Measurements from ENCODE around the gene INSR.
"Not testable (repeated sequence)": the region's sequence is repeated elsewhere in the genome, so short reads cannot be mapped to it uniquely, and the experiment has no call there.

Gene INSR

DNA sequence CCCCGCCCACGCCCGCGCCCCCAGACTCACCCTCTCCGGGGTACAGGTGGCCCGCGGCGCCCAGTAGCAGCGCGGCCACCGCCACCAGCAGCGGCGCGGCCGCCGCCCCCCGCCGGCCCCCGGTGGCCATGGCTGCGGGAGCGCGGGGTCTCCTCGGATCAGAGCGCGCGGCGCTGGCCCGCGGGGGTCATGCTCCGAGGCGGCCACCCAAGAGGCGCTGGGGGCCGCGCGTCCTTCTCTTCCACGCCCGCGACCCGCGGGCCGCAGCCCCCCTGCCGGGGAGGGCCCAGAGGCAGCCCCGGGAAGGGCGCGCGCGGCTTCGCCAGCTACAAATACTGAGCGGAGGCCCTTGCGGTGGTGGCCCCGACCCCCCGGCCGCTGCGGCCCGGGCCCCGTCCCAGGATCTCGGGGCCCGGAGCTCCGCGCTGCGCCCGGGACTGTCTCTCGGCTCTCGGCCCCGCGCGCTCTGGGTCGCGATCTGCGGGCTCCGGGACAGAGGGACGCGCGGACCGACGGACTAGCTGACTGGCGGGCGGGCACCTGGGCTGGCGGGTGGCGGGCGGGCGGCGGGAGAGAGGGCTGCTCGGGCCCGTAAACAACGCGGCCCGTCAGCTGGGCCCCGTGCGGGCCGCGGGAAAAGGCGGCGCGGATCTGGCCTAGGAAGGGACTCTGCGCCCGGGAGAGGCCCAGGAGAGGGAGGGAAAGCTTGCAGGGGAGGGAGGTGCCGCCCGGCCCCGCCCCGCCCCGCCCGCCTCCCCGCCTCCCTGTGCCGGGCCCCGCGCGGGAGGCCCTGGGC, at the start of gene INSR:
Gene INSR, minus strand, starts transcription at position 653 of the 796 bp plus-strand sequence. Its CDS starts 523 bp downstream, at position 130.
- peak; percentile 57 for DNase-seq (ENCODE audit: low read depth, low spot score)

DNA sequence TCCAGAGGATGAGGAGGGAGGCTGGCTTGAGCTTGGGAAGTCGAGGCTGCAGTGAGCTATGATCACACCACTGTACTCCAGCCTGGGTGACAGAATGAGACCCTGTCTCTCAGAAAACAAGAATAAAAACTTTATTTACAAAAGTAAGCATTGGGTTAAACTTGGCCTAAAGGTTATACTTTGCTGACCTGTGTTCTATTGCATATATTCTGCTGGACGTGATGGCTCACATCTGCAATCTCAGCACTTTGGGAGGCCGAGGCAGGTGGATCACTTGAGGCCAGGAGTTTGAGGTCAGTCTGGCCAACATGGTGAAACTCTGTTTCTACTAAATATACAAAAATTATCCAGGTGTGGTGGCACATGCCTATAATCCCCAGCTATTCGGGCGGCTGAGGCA, 47.9 kb upstream of the INSR start:
- no peak for DNase-seq (ENCODE audit: low read depth, low spot score)

DNA sequence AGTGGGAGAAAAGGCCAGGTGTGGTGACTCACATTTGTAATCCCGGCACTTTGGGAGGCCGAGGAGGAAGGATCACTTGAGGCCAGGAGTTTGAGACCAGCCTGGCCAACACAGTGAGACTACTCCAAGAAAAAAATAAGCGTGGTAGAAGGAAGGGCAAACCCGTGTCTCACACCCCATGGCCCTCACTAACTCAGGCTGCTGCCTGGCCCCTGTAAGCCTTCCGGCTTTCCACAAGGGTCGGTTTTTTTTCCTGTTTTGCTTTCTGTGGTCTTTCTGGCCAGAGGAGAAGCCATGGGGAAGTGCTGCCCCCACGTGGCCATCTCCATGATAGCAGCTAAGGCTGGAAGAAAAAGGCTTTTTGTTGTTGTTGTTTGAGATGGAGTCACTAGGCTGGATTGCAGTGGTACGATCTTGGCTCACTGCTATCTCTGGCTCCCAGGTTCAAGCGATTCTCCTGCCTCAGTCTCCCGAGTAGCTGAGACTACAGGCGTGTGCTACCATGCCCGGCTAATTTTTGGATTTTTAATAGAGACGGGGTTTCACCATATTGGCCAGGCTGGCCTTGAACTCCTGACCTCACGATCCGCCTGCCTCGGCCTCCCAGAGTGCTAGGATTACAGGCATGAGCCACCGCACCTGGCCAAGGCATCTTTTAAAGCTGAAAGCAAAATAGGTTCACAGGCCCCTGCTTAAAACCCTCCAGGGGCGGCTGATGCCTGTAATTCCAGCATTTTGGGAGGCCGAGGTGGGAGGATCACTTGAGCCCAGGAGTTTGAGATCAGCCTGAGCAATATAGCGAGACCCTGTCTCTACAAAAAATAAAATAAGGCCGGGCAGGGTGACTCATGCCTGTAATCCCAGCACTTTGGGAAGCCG, 47.0 kb upstream of the INSR start:
- peak; percentile 46 for DNase-seq (ENCODE audit: low read depth, low spot score)

DNA sequence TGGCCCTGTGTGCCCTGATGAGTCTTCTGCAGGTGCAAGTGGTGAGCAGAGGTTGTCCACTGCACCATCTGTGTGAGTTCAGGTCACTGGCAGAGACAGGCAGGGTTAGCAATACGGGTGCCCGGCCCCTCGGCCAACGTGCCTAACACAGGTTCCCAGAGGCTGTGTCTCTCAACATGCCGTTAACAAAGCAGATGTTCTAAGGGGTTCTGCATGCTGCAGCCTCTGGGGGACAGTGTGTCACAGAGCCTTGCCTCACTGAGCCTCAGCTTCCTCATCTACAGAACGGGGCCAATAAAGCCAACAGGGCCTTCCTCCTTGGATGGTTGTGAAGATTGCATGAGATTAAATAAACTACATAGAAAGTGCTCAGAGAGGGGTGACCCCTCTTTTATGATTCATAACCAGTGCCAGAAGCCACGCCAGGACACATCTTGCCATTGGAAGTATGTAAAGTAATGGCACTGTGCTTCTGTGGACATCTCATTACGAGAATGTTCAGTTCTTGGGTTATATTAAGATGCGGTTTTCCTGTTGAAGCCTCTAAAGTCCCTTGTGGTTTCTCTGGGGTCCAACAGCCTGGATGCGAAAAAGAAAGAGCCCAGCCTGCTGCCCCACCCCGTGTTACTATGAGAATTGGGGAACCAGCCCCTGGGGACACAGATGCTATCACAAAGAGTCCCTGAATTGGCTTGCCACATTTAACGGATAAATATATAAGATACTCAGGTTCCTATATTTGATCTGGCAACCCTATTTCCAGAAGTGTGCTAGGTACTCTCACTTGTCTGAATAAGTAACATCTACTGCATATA, 43.4 kb upstream of the INSR start:
- DNase-seq (ENCODE audit: low read depth, low spot score), result no peak

DNA sequence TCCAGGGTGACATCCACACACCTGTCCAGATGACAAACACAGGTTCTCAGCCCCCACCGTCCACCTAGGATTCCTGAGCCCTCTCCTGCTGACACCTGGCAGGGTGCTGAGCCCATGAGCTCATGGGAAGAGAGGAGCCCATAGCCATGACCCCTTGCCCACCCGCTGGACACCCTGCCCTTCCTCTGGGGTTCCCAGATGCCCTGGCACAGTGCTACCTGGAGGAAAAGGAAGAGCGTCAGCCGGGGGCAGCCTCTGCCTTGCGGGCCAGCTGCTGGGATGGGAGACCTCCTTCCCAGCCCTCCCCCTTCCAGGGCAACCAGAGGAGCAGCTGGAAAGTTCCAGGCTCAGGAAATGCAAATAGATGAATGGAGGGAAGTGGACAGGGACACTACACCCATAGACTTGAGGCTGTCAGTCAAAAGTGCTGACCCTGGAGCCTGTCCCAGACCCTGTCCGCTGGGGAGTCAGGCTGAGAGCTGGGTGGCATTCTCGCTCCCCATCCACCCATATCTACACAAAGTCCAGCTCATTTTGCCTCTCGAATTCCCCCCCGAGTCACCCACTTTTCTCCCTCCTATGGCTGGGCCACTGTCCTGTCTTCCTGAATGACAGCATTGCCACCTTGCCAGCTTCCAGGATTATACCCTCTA, 42.2 kb upstream of the INSR start:
- DNase-seq (ENCODE audit: low read depth, low spot score), result no peak

DNA sequence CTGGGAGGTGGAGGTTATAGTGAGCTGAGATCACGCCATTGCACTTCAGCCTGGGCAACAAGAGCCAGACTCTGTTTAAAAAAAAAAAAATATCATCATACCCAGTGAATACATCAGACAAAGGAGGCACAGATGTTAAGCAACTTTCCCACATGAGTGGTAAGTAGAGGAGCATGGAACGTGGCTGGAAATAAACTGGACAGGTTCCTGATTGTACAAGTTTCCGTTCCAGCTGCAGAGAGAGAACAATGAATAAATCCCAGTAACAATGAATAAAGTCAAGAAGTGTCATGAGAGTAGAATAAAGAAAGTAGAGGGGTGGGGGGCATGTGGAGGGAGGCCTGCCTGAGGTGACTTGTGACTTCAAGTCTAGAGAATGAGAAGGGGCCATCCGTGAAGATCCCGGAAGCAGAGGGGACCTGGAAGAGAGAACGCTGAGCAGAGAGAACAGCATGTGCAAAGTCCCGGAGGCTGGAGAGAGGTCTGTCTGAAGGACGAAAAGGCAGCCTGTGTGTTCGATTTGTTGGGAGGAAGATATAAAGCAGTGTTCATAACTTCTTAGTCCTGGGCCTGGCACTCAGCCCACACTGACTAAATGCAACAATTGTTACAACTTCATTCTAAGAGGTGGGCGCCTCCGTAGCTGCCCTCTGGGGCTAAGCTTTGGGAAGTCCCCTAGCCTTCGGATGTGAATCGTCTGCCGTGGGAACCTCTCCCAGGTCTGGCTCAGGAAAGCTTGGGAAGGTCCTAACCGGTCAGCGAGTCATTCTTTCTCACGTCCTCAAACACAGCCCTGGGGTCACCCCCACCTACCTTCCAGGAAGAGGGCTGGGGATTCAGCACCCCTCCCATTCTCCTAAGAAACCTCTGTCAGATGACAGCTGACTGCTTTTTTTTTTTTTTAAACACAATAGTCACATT, 39.2 kb upstream of the INSR start:
- no peak for DNase-seq (ENCODE audit: low read depth, low spot score)

DNA sequence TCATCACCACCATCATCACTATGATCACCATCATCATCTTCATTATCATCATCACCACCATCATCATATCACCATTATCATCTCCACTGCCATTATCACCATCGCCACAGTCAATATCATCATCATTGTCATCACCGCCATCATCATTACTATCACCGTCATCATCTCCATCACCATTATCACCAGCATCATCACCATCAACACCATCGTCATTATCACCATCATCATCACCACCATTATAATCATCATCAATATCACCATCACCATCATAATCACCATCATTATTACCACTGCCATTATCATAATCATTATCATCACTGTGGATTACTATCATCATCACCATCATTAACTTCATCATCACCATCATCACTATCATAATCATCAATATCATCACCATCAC, 37.2 kb upstream of the INSR start:
- DNase-seq (ENCODE audit: low read depth, low spot score), result no peak

DNA sequence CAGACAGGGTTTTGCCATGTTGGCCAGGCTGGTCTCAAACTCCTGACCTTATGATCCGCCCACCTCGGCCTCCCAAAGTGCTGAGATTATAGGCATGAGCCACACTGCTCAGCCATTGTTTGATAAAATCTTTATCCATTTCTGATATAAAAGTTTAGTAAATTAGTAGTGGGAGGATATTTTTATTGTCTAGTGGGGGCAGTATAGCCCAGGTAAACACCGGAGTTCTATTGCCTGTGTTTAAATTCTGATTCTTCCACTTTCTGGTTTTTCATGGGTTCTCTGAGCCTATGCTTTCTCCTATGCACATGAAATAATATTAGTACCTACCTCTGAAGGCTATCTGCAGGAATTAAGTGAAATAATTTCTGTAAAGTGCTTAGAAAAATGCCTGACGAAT, 34.4 kb upstream of the INSR start:
- no peak for DNase-seq (ENCODE audit: low read depth, low spot score)

DNA sequence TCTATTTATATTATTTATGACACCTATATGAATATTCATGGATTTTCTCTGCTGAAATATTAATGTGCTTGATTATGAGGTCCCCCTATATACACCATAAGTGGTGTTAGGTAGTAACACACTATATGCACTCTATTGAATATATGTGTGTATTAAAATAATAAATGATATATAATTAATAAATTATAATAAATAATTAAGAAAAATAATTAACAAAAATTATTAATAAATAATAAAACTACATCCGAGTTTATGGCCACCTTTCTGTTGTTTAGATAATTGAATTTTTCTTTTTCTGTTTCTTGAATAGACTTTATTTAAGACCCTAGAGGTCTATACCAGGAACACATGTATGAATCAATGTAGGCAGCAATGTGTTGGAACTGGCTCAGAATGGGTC, 33.6 kb upstream of the INSR start:
- no peak for DNase-seq (ENCODE audit: low read depth, low spot score)

DNA sequence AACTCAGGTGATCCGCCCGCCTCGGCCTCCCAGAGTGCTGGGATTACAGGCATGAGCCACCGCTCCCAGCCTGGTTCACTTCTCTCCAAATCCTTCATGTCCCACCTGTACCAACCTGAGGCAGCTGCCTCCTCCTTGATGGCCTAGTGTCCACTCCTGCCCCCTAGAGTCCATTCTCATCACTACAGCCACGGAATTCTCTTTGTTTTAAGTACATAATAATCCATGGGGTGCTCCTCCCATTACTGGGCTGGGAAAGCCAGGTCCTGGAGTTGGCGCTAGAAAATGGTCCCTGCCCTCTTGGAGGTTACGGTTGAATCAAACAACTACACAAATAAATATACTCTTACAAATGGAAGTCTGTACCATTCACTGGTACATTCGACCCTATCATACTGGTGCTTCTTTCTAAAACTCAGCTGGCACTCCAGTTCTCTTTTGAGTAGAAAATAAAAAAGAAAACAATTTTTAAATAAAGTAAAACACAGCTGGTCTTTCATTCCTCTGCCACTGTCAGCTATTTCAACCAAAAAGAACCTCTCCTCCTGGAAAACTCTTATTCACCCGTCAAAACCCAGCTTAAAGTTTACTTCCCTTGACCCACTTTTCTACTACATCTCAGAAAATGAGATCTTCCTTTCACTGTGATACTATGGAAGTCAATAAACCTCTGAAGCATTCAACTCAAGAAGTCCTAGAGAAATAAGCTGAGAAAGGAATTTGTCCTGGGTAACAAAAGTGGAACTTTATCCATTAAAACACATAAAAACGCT, 32.1 kb upstream of the INSR start:
- no peak for DNase-seq (ENCODE audit: low read depth, low spot score)

DNA sequence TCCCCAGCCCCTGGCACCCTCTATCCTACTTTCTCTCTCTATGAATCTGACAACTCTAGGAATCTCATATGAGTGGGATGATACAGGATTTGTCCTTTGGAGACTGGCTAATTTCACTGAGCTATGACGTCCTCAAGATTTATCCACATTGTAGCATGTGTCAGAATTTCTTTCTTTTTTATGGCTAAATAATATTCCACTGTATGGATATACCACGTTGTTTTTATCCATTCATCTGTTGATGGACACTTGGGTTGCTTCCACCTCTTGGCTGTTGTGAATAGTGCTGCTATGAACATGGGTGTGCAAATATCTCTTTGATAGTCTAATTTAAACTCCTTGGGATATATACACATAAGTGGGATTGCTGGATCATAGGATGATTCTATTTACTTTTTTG, 24.0 kb upstream of the INSR start:
- DNase-seq (ENCODE audit: low read depth, low spot score), result no peak

DNA sequence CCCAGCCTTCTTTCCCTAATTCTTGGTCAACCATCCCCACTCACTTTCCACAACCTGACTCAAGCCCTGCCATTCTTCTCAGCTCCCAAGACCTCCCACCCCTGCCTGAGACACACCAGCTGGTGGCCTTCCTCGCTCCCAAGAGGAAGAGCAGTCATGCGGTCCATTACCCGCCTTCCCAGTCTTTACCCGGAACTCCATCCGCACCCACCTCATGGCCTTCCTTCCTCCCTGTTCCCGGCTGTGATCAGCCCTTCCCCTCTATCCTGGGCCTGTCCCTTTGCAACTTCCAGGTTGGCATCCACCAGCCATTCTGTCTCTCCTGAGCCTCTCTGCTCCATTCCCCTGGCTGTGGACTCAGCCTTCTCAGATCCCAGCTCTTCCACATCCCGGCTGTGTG, 18.6 kb upstream of the INSR start:
- DNase-seq (ENCODE audit: low read depth, low spot score), result no peak

DNA sequence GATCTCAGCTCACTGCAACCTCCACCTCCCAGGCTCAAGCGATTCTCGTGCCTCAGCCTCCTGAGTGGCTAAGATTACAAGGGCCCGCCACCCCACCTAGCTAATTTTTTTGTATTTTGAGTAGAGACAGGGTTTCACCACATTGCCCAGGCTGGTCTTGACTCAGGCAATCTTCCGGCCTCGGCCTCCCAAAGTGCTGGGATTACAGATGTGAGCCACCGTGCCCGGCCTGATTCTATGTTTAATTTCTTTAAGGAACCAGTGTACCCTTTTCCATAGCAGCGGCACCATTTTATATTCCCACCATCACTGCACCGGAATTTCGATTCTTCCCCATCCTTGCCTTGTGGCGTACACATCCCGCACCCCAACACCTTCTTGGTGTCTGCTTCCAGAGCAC, 17.7 kb upstream of the INSR start:
- no peak for DNase-seq (ENCODE audit: low read depth, low spot score)

DNA sequence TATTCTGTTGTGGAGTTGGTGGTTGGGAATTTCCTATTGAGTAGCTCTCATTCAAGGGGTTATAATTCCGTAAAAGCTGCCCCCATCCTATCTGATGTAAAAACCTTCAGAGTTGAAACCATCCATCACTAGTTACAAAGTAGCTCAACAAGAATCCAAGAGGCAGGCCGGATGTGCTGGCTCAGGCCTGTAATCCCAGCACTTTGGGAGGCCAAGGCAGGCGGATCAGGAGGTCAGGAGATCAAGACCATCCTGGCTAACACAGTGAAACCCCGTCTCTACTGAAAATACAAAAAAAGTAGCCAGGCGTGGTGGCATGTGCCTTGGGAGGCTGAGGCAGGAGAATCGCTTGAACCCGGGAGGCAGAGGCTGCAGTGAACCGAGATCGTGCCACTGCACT, 14.1 kb upstream of the INSR start:
- DNase-seq (ENCODE audit: low read depth, low spot score), result not testable (repeated sequence)

DNA sequence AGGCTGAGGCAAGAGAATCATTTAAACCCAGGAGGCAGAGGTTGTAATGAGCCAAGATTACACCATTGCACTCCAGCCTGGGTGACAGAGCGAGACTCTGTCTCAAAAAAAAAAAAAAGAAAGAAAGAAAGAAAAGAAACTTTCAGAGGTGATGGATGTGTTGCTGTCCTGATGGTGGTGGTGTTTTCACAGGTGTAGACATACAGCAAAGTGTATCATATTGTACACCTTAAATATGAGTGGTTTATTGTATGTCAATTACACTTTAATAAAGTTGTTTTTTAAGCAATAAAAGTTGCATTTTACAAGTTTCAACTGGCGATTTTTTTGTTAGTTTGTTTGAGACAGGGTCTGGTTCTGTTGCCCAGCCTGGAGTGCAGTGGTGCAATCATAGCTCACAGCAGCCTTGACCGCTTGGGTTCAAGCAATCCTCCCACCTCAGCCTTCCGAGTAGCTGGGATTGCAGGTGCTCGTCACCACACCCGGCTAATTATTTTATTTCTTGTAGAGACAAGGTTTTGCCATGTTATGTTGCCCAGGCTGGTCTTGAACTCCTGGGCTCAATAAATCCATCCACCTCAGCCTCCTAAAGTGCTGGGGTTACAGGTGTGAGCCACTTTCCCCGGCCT, 13.5 kb upstream of the INSR start:
- no peak for DNase-seq (ENCODE audit: low read depth, low spot score)

DNA sequence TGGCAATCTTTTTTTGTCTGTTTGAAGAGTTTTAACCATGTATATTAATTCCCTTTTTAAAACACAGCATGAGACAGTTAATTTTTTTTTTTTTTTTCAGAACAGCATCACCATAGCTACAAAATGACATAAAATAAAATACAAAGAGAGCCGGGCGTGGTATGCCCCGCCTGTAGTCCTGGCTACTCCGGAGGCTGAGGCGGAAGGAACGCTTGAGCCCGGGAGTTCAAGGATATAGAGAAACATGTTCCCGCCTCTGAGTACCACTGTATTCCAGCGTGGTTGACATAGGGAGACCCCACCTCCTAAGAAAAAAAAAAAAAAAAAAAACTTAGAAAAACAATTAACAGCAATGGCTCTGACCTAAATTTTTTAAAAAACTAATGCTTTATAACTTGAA, 10.0 kb upstream of the INSR start:
- DNase-seq (ENCODE audit: low read depth, low spot score), result no peak

DNA sequence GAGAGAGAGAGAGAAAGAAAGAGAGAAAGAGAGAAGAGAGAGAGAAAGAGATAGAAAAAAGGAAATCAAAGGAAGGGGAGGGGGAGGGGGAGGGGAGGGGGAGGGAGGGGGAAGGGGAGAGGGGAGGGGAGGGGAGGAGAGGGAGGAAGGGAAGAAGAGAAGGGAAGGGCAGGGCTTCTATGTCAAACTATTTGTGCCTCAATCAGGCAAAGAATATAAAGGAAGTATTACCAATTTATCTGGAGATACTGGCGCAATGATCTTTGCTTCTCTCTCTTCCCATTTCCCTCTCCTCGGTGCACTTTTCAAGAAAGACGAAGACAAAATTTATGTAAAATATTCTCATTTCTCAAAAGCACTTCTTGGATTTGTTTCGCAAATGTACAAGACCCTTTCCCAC, 9.3 kb upstream of the INSR start:
- no peak for DNase-seq (ENCODE audit: low read depth, low spot score)

DNA sequence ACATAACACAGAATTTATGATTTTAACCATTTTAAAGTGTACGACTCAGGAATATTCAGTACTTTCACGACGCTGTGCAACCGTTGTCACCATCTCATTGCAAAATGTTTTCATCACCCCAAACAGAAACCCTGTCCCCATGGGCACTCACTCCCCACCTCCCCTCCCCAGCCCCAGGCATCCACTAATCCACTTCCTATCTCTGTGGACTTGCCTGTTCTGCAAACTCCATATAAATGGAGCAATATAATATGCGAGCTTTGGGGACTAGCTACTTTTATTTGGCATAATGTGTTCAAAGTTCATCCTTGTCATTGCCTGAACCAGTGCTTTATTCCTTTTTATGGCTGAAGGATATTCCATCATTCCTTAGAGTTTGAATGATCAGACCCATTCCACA, 7.3 kb upstream of the INSR start:
- no peak for DNase-seq (ENCODE audit: low read depth, low spot score)

DNA sequence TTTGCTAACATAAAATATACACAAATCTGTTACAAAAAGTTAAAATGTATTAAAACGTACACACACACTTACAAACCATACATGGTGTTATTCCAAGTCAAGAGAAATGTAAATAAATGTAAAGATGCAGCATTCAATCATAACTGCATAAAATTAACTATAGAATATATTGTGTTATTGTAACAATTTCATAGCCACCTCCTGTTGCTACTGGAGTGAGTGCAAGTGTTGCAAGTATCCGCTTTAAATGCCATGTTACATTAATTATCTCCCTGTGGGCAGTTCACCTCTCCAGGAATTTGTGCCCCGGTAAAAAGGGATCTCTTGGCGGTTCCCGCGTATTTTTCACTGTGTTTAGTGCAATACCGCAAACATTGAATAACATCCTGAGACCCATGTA, 3.5 kb upstream of the INSR start:
- DNase-seq (ENCODE audit: low read depth, low spot score), result no peak

Data from smooth muscle cell of the brain vasculature (primary cell).